HG03060 (cell line): Measurements from ENCODE around the gene ADAP1.

ENCODE experiments used
- ATAC-seq: cut with Tn5 transposase; IDR thresholded peaks from one replicate; pipeline ENCODE4 v1.9.1; 2021; ENCODE audit warnings: low read depth, moderate number of reproducible peaks; ENCODE audit not compliant: unreplicated experiment

The ADAP1 gene

DNA sequence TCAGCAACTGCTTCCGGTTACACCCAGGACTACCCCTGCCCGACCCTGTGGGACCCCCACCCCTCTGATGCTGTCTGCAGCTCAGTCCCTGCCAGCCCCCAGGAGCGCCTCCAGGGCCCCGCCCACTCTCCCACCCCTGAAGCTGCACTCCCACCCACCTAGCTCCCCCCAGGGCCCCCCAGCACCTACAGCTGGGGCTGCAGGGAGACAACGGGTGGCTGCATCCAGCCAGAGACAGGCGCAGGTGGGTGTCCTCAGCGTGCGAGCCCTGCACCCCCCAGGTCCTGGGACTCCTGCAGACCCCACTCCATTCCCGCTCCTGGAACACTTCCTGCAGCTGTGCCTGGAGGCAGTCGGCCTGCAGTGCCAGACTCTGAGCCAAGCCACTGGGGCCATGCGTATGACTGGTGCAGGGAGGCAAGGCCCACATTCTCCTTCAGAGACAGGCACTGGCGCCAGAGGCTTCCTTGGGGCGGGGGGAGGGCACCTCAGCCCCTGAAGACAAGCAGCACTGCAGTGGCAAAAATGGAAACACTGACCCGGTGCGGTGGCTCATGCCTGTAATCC, 34.6 kb upstream of the ADAP1 start:
- no peak for ATAC-seq

DNA sequence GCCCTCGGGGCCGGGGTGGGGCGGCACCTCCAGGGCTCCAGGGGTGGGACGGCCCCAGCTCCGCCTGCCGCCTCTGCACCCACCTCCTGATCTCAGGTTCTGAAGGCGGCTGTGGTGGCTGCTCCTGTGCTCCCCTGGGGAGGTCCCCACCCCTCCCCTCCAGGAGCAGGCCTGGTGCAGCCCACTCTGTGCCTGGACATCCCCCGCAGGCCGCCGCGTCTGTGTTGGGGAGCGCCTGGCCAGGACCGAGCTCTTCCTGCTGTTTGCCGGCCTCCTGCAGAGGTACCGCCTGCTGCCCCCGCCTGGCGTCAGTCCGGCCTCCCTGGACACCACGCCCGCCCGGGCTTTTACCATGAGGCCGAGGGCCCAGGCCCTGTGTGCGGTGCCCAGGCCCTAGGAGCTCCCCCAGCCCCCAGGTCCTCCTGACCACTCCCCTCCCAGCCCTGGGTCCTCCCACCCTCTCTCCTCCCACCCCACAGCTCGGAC, 34.0 kb upstream of the ADAP1 start:
- ATAC-seq = no peak

DNA sequence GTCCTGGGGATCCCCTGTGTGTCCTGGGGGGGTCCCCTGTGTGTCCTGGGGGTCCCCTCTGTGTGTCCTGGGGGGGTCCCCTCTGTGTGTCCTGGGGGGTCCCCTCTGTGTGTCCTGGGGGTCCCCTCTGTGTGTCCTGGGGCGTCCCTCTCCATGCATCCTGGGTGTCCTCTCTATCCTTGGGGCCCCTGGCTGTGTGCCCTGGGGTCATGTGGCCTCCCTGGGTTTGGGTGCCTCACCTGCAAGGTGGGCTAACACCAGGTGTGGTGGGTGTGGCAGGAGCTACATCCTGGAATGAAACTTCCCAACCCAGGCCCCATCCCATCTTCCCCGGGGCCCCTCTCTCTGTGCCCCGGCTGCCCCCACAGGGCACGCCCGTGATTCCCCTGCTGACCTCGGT, 33.4 kb upstream of the ADAP1 start:
- no peak for ATAC-seq

DNA sequence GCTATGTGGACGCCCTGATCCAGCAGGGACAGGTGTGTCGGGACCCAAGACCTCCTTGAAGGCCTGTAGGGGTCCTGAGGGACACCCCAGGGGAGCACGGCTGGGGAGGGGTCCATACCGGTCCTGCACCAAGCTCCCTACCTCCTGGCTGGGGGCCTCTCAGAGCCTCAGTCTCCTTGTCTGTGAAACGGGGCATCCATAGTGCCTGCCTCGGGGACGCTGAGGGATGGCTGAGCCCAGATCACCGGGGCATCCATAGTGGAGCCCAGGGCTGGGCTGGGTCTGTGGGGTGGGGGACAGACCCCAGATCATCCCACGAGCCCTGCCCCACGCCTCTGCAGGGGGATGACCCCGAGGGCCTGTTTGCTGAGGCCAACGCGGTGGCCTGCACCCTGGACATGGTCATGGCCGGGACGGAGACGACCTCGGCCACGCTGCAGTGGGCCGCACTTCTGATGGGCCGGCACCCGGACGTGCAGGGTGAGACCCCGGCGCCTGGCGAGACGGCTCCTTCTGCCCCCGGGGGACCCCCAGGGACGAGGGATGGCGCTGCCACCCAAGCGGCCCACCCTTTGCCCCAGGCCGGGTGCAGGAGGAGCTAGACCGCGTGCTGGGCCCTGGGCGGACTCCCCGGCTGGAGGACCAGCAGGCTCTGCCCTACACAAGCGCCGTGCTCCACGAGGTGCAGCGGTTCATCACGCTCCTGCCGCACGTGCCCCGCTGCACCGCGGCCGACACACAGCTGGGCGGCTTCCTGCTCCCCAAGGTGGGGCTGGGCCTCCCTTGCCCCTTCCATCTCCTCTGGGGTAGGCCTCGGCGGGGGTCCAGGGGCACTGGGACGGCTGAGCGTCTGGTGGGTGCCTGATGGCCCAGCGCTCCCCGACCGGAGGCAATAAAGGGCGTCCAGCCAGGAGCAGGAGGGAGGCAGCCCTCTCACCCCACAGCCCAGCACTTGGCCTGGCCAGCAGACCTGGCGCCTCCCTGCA, 32.6 kb upstream of the ADAP1 start:
- ATAC-seq = no peak

DNA sequence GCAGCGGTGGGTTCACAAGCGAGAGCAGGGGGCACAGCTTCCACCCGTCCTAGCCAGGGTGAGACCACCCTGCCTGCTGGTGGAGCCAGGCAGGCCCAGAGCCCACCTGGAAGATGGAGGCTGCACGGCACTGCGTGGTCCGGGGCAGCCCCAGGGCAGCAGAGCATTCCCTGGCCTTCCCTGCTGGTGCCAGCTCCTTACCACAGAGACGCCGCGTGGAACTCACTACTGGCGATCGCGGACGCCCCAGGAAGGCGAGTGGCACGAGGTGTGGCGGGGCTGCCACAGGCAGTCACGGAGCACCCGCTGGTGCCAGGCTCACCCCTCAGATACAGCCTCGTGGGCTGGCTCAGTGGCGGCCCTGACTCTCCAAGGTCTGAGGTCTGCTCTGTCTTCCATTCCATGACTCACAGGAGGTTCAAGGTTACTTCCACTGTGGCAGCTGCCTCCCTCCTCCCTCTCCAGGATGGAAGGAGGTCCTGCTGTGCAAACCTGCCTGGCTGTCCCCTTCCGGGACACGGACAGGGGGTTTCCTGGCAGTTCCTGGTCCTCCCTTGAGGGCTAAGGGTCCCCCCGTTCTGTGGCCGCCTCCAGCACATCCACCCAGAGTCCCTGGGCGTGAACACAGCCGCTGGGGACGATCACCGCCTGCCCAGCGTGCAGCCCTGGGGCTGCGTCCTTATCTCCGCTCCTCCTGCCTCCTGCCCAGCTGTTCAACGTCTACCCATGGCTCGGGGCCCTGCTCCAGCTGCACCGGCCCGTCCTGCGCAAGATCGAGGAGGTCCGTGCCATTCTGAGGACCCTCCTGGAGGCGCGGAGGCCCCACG, 31.6 kb upstream of the ADAP1 start:
- no peak for ATAC-seq

DNA sequence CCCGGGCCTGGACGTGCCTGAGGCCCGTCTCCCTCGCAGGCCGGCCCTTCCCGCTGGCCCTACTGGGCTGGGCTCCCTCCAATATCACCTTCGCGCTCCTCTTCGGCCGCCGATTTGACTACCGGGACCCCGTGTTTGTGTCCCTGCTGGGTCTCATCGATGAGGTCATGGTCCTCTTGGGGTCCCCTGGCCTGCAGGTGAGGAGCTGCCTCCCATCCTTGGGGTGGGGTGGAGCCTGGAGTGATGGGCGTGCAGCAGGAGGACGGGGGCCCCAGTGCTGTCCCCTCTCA, 30.6 kb upstream of the ADAP1 start:
- ATAC-seq = no peak

DNA sequence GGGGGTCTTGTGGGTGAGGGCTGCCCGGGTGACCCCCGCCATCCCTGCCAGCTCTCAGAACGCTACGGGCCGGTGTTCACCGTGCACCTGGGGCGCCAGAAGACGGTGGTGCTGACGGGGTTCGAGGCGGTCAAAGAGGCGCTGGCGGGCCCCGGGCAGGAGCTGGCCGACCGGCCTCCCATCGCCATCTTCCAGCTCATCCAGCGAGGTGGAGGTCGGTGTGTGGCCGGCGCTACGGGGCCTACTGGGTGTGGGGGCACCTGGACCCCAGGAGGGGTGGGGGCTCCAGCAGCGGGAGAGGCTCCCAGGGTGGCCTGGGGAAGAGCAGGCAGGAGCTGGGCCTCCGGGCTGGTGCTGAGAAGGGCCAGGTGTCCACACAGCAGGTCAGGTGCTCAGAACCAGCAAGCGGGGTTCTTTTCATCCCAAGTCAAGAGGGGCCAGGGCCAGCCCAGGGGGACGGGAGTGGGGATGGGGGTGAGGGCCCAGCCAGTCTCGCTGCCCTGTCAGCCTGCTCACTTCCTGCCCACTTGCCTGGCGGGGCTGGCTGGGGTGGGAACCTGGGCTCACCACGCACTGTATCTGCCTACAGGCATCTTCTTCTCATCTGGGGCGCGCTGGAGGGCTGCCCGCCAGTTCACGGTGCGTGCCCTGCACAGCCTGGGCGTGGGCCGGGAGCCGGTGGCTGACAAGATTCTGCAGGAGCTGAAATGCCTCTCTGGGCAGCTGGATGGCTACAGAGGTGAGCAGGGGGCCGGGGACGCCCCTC, 30.1 kb upstream of the ADAP1 start:
- no peak for ATAC-seq

DNA sequence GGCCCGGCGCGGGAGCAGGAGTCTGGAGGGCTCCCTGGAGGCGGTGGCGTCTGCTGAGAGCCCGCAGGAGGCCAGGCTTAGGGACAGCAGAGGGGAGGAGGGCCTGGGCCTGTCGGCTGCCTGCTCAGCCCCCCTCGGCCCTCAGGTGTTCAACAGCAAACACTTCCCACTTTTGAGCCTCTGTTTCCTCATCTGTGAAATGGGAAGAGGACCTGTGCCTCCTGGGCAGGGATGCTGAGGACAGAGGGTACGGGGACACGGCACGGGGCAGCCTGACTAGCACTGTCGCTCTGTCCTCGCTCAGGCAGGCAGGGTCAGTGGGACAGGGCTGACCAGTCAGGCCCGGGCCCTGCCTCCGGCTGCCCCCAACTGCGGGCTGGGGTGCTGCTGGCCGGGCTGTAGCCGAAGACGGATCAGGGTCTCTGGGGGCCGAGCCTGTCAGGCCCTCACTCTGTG, 29.2 kb upstream of the ADAP1 start:
- no peak for ATAC-seq

DNA sequence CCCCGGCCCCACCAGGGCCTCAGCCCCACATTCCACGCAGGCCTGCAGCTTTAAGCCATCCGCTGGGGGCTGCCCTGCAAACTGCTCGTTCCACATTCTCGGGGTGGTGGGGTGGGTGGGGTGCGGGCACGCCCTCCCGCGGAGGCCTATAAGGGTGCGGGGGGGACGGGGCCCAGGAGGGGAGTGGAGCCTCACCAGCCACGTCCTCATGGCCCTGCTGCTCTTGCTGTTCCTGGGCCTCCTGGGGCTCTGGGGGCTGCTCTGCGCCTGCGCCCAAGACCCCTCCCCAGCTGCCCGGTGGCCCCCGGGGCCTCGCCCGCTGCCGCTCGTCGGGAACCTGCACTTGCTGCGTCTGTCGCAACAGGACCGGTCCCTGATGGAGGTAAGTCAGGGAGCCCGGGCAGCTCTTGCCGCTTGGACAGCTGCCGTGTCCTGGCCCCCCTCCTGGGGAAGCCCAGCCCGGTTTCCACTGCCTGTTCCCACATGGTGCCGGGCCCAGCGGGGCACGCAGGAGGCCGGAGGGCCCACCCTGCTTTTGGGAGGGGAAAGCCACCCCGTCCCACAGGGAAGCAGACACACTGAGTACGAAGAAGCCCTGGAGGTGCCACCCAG, 28.6 kb upstream of the ADAP1 start, which contains the start of gene CYP2W1:
Gene CYP2W1 (plus strand): TSS at position 178 of the 612 bp plus-strand sequence. CDS start 31 bp downstream, at position 209.
- no peak for ATAC-seq

DNA sequence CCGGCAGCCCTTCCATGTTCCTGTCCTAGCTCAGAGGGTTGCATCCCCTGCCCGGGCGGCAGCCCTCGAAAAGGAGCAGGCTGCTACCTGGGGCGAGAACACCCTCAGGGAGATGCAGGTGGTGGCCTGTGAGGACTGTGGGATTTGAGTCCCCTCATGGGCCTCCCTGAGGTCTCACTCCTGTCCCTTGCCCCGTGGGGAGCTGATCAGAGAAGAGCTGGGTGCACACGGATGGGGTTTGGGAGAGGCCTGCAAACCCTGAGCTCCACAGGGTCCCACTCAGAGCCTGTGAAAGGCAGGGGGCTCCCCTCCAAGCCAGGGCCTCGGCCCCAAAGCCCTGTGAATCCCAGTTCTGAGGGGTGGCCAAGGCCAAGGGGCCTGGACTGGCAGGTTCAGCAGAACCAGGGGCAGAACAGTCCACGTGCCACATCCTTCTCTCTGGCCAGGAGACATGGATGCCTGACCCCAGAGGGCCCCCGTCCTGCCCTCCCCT, 28.1 kb upstream of the ADAP1 start:
- no peak for ATAC-seq

DNA sequence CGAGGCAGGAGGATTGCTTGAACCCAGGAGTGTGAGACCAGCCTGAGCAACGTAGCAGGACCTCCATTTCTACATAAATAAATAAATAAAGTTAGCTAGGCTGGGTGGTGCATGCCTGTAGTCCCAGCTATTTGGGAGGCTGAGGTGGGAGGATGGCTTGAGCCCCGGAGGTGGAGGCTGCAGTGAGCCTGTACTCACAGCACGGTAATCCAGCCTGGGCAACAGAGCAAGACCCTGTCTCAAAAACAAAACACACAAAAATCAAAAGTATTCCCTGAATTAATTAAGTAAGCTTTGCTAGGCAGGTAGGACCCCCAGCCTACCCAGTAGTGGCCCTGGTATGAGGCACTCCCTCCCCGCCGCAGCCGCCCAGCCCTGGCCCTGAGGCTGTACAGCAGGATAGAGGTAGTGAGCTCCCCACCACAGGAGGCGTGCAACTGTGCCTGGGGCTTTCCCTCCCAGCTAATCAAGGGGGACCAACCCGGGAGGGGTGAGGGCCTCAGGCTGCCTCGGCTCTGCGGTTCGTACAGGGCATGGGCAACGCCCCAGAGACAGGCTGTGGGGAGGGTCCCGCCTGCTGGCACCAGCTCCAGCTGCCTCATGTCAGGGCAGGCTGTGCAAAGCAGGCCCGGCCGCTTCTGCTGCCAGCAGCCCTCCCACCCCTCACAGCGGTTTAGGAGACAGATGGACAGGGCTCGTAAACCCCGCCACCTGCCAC, 27.5 kb upstream of the ADAP1 start:
- ATAC-seq = no peak

DNA sequence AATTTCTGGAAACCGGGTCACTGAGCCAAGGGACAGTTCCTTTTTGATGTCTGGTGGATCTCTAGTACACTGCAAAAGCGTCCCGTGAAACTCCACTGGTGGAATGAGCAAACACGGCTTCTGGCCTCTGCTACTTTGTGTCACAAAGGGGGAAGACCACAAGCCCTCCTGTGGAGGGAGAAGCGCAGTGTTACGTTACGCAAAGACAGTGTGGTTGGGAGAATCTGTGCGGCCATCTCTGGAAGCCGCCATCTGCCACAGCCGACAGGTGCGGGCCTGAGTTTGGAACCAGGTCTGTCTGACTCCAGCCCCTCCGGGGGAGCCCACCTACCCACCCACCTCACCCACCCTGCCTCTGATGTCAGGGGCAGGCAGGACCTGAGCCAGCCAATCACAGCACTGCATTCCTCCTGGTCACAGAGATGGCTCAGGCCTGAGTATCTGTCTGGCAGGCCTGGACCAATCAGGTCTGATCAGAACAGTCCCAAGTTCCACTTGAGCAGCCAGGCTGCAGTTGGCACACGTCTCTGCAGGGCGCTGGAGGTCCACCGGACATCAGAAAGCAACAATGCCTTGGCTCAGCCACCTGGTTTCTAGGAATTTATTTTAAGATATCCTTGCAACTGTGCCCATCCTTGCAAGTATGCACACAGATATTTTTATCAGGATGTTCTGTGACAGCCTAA, 25.5 kb upstream of the ADAP1 start:
- ATAC-seq = no peak

DNA sequence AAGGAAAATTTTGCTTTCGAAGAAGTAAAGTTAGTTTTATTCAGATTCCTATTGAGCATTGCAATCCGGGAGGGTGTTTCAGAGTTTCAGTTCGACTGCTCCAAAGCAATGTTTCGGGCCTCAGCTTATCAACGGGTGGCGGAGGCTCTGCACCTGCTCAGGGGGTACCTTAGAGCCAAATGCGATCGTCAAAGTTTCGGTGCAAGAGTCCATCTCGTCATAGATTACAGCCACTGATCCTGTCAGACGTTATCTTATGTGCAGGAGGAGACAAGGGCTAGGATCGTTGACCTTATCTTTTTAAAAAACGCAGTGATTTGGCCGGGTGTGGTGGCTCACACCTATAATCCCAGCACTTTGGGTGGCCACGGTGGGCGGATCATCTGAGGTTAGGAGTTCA, 24.7 kb upstream of the ADAP1 start:
- ATAC-seq = no peak

DNA sequence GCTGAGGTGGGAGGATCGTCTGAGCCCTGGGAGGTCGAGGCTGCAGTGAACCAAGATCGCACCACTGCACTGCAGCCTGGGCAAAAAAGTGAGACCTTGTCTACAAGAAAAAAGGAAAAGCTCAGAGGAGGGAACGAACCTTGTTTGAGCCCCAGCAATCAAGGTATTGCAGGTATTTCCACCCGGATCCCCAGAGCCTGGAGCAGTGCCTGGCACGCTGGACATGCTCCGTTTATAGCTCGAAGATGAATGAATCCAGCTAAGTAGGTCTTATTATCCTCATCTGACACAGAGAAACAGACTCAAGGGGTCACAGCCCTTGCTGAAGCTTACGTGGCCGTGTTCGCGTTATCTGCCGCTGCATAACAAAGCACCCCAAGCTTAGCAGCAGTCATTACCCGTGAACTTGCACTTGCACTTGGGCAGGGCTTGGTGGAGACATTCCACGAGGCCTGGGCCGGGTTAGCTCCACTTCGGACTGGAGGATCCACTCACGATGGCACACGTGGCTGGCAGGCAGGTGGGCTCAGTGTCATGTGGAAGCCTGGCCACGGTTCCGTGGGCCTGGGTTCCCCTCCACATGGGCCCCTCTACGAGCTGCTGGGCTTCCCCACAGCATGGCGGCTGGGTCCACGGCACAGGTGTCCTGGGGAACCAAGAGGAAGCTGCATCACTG, 24.1 kb upstream of the ADAP1 start:
- ATAC-seq = no peak

DNA sequence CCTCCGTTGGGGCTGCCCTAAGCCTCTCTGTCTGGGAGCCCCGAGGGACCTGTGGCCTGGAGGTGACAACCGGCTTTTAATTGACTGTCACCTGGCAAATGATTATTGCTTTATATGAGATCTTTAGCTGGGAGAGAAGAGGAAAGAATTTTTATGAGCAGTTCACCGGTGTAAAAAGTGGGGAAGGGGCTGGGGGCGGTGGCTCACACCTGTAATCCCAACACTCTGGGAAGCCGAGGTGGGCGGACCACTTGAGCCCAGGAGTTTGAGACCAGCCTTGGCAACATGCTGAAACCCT, 23.5 kb upstream of the ADAP1 start:
- no peak for ATAC-seq

DNA sequence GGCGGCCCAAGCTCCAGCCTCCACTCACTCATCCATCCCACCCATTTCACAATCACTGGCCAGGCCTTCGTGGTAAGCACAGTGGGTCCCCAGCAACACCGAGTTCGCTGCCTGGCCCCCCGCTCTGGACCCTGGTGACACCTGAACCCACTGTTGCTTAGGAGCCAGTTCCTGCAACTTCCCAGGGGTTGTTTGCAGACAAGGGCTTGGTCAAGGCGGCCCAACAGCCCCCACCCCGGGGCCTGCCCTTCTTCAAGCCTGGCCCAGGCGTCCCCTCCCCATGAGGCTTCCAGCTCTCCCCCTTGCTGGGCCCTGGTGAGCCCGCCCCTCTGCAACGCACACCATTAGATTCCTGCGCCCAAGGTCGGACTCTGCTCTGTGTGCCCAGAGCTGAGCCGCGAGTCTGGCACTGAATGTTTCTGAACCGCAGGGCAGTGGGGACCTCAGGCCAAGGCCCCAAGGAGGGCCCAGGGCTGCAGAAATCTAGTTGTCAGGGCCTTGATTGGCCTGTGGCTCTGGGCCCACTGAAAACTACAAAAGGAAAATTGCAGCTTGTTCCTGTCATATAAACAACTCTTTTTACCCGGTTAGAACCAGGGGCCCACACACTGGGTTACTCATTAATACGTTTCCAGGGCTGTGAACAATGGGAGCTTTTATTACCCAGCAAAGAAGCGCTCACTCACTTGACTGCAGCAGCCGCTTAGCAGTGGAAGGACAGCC, 23.0 kb upstream of the ADAP1 start:
- peak; percentile 34 for ATAC-seq

DNA sequence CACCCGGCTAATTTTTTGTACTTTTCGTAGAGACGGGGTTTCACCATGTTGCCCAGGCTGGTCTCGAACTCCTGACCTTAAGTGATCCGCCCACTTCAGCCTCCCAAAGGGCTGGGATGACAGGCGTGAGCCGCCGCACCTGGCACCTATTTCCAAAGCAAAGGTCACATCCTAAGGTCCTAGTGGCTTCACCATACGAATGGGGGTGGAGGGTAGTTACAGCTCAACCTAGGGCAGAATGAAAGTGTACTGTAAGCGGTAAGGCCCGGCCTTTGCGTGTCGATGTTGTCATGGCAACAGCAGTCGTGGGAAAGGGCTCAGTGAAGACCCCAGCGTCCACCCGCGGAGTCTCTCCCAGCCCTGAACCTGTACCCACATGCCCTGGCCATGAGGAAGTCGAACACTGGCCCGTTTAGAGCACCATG, 22.4 kb upstream of the ADAP1 start:
- no peak for ATAC-seq
